BE2C (cell line): ENCODE measurements around the gene JPH4.

ENCODE experiments used
- DNase-seq: peaks from one replicate; pipeline ENCODE4 v3.0.0-alpha.2; 2020
- H3K27me3 ChIP-seq: fragments of 250-450 bp; sonication (Bioruptor Pico); 2 replicates; pipeline ENCODE4 v1.5.1; 2020; ENCODE audit warnings: mild to moderate bottlenecking
- H3K36me3 ChIP-seq: fragments of 250-450 bp; sonication (Bioruptor Pico); 2 replicates; pipeline ENCODE4 v1.5.1; 2020; ENCODE audit warnings: mild to moderate bottlenecking
- H3K4me1 ChIP-seq: fragments of 250-450 bp; sonication (Bioruptor Pico); 2 replicates; pipeline ENCODE4 v1.5.1; 2020
- H3K4me3 ChIP-seq: 2 replicates; pipeline ENCODE4 v1.5.1; 2011; ENCODE audit warnings: low read depth, low read length
- H3K9me3 ChIP-seq: fragments of 250-450 bp; sonication (Bioruptor Pico); 2 replicates; pipeline ENCODE4 v1.5.1; 2020
- TF ChIP-seq, protein P1 (sequence below): IDR thresholded peaks from 2 replicates; pipeline ENCODE4 v1.5.1; 2012; ENCODE audit warnings: mild to moderate bottlenecking, low read depth, low read length

Gene JPH4

DNA sequence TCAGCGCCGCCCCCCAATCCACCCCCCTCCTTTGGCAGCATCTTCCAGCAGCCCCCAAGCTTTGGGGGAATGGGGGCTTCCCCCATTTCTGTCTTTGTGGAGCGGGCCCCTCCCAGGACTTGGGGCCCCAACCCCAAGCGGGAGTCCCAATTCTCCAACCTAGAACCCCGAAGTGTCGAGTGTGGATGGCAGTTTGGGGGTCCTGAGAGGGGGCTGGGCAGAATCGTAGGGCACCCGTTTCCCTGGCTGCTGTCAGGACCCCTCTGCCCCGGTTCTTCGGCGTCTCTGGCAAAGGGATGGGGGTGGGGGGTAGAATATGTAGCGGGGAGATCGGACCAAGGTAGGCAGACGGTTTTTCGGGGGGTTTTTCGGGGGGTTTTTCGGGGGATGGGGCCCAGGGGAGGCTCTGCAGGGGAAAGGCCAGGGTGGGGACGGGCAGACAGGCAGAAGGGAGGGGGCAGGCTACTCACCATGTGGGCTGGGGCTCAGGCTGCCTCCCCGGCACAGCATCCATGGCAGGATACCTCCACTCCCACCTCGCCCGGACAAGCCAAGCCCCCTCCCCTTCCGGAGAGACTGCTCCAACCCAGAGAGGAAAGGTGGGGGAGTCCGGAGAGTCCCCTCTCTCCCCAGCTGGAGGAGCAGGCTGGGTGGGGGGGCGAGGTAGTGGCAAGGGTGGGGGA, 739 bp downstream of the JPH4 start:
- Histone ChIP-seq H3K4me3 (peak overlapping the region; percentile 75), H3K36me3 (no peaks in the 10 kb centered on the region), H3K4me1 (peaks cover 5% of the 10 kb centered on the region; the same call in 1 of the 2 replicates), H3K9me3 (no peaks in the 10 kb centered on the region), H3K27me3 (peaks cover 3% of the 10 kb centered on the region; the same call in 1 of the 2 replicates)
- TF ChIP-seq, protein P1, sequence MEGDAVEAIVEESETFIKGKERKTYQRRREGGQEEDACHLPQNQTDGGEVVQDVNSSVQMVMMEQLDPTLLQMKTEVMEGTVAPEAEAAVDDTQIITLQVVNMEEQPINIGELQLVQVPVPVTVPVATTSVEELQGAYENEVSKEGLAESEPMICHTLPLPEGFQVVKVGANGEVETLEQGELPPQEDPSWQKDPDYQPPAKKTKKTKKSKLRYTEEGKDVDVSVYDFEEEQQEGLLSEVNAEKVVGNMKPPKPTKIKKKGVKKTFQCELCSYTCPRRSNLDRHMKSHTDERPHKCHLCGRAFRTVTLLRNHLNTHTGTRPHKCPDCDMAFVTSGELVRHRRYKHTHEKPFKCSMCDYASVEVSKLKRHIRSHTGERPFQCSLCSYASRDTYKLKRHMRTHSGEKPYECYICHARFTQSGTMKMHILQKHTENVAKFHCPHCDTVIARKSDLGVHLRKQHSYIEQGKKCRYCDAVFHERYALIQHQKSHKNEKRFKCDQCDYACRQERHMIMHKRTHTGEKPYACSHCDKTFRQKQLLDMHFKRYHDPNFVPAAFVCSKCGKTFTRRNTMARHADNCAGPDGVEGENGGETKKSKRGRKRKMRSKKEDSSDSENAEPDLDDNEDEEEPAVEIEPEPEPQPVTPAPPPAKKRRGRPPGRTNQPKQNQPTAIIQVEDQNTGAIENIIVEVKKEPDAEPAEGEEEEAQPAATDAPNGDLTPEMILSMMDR = no peak
- no peak for DNase-seq

DNA sequence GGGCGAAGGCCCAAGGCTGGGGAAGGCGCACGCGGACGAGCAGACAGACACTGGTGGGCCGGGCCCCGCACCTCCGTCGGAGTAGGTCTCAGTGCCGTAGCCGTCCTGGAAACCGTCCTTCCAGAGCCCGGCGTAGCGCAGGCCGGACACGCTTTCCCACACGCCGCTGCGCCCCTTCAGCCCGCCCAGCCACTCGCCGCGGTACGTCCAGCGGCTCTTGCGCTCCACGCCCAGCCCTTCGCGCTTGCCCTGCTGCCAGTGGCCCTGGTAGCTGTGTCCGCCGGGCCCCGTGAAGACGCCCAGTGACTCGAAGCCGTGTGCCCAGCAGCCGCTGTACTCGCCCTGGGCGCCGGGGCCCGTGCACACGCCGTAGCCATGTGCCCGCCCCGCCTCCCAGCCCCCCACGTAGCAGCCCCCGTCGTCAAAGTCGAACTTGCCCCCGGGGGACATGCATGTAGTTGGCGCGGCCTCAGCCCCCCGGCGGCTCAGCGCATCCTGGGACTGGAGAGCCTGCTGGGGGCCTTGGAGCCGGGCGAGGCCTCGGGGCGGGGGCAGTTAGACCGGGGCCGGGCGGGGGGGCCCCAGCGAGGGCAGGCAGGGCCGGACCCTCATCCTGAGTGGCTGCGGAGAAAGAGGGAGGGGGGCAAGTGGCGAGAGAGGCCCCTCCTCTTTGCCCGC, 1.4 kb downstream of the JPH4 start:
- TF ChIP-seq, protein P1 = no peak
- H3K9me3 ChIP-seq = no peaks in the 10 kb centered on the region
- H3K4me3 ChIP-seq = peak overlapping the region; percentile 75

DNA sequence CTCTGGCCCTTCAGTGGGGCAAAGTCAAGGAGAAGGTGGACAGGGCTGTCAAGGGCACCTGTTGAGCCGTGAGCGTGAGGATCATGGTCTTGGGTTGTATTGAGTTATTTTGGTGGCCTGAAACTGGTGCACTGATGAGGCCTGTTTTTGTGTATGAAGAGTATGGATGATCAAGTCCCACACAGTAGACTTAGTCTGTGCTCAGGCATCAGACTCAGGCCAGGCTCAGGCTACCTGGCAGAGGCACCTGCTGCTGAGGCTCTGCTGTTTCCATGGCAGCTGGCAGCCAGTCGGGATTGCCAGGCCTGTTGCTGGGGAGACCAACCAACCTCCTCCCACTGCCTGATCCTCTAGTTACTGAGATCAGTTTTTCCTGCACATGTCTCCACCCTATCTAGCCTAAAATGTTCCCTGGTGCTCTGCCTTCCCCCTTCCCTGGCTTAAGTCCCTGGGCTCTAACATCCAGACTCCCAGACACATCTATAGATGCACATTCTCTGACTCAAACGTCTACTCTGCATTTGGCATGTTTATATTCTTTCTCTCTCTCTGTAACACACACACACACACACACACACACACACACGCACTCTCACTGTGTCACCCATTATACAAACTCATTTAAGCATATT, 5.1 kb downstream of the JPH4 start:
- Histone ChIP-seq H3K36me3 (no peaks in the 10 kb centered on the region), H3K4me3 (no peak overlapping the region), H3K9me3 (no peaks in the 10 kb centered on the region), H3K27me3 (peaks cover 3% of the 10 kb centered on the region; the same call in 1 of the 2 replicates), H3K4me1 (peaks cover 6% of the 10 kb centered on the region)
- no peak for DNase-seq
- TF ChIP-seq, protein P1 = no peak

More for the DNA sequence above, 1.4 kb downstream of the JPH4 start:
- Histone ChIP-seq H3K4me1 (peaks cover 5% of the 10 kb centered on the region; the same call in 1 of the 2 replicates), H3K27me3 (peaks cover 3% of the 10 kb centered on the region; the same call in 1 of the 2 replicates), H3K36me3 (no peaks in the 10 kb centered on the region)
- peak; percentile 54 for DNase-seq

DNA sequence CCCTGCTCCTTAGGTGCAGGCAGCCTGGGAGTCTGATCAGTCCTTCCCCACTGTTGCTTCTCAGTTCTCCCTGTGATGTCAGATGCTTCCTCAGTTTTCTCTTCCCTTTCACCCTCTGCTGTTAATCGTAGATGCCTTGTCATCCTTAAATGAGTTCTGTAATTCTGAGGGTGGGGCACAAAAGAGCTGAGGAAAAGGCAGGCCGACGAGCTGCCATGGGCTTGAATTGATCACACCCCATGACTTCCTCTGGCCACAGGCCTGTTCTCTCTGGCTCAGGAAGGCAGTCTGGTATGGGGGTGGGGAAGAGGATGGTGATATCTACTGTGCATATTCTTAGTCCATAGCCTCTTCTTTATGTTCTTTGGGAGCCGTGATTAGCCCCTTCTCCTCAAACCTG, 5.8 kb downstream of the JPH4 start:
- peaks cover 11% of the 10 kb centered on the region for H3K4me1 ChIP-seq
- no peak for DNase-seq
- TF ChIP-seq, protein P1 = no peak
- H3K4me3 ChIP-seq = no peak overlapping the region
- peaks cover 3% of the 10 kb centered on the region; the same call in 1 of the 2 replicates for H3K27me3 ChIP-seq
- no peaks in the 10 kb centered on the region for H3K9me3 ChIP-seq
- H3K36me3 ChIP-seq = no peaks in the 10 kb centered on the region

DNA sequence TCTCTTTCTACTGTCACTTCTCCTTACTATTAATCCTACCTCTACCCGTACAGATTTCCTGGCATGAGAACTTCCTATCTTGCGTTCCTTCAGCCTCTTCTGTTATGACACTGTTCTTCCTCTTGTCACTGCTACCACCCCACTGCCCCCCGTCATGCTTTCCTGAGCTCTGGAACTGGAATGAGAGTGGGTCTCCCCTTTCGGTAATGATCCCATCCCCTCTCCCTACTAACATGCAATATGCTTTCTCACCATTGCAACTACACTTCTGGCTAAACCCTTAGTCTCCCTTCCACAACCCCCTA, 6.1 kb downstream of the JPH4 start:
- TF ChIP-seq, protein P1 = no peak
- no peak for DNase-seq
- Histone ChIP-seq H3K4me3 (no peak overlapping the region), H3K36me3 (no peaks in the 10 kb centered on the region), H3K9me3 (no peaks in the 10 kb centered on the region), H3K27me3 (peaks cover 3% of the 10 kb centered on the region; the same call in 1 of the 2 replicates), H3K4me1 (peaks cover 15% of the 10 kb centered on the region)
